ENCODE results near the gene MTAP. TPM values are rescaled to one million over a fixed set of nuclear protein-coding genes. Genes with fewer than 3 reads are reported as not detected.

MTAP gene
- polyA plus RNA-seq, 12 donors: 21.2 to 55.2 (median 28.1) TPM; not detected in 1

DNA sequence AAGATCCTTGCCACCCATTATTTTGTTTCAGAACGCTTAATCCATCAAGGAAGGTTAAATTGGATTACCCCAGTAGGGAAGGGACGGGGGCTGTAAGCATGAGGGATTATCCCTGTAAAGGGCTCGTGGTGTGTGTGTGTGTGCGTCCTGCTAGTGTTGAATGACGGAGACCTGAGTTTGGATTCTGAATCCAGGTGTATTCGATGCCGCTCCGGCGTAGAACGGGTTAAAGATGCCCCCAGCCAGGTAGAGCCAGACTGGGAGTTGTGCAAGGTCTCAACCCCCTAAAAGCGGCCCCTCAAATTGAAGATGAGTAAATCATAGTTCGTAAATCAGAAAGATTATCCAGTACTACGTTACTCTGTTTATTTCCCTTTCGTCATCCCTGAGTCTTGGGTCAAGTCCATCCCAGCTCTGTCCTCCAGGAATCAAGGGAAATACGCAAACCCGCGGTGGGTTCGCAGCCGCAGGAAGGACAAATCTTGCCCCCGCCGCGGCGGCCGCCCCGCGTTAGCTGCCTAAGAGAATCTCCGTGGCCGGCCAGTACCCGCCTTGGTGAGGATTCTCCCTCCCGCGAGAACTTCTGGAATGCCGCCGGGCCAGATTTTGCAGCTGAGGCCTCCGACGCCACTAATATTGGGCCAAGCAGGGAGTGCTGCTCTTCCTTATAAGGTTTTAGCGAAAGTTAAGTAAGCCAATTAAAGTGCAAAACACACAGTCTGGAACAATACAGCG lies 586 bp upstream of the MTAP start:
- peak; percentile 87 for DNase-seq

DNA sequence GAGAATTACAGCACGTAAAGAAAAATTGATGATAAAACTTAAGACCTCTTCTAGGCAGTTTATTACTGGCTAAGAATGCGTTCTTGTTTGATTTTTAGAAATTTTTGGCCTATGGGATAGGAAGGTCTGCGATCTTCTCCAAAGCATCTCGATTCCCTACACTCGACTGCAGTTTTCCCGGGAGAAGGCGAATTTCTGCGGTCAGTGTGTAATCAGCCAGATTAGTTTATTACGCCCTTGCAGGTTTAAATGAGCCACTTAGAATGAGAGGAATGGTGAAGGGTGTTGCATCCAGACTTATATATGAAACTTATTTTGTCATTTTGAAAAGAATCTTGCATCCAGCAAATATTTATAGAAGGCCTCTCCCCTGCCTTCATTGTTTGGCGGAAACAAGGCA lies 1.2 kb downstream of the MTAP start:
- DNase-seq: no peak

DNA sequence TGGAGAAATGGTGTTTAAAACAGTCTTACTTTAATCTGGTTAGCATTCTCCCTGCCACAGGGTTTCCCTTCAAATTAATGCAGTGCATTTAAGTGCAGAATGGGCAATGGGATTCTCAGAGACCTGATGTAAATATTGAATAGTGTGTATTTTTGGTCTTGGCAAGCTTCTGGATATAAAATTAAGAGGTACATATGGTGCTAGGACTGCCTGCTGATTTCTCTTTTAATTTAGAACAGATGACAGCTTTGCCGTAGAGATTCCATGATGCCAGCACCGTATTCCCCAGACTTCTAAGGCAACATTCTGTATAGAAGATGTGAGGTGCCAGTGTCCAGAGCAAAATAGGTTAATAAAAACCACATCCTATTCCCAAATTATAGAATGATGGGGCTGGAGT lies 1.9 kb downstream of the MTAP start:
- no peak for DNase-seq

DNA sequence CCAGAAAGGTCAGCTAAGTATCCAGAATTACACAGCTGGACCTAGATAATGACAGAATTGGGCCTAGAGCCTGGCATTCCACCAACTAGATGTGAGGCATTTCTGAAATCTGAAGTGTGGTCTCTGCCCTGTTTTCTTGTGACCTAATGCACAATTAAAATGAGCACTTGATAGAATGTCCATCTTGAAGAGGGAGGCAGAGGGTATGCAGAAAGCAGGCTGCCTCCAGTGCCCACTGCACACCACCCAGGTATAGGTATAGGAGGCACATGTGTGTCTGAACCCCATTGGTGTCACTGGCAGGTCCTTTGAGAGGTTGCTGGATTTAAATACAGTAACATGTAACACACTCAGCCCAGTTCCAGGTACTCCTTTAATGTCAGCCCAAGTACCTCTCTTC lies 2.4 kb downstream of the MTAP start:
- no peak for DNase-seq

DNA sequence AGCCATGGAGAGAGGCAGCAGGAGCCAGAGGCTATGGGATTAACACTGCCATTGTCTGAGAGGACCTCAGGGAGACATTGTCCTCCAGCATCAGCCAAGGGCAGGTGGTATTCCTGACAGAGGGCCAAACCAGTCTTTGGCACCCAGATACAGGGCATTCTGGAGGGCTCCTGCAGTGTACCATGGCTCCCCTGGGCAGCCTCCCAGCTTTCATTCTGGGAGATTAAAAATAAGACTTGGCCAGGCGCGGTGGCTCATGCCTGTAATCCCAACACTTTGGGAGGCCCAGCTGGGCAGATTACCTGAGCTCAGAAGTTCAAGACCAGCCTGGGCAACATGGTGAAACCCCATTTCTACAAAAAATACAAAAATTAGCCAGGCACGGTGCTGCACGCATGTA lies 4.2 kb downstream of the MTAP start:
- no peak for DNase-seq

DNA sequence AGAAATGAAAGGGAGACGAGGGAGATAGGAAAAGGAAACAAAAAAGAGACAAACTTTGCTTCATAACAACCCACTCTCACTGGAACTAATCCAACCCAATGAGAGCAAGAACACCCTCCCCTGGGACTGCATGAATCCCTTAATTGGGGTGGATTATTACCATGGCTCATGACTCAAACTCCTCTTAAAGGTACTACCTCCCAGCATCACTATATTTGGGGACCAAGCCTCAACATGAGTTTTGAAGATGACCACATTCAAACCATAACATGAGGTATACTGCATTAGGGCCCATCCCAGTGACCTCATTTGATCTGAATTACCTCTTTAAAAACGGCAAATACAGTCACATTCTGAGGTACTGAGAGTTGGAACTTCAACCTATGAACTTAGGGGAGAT lies 8.0 kb downstream of the MTAP start:
- no peak for DNase-seq

DNA sequence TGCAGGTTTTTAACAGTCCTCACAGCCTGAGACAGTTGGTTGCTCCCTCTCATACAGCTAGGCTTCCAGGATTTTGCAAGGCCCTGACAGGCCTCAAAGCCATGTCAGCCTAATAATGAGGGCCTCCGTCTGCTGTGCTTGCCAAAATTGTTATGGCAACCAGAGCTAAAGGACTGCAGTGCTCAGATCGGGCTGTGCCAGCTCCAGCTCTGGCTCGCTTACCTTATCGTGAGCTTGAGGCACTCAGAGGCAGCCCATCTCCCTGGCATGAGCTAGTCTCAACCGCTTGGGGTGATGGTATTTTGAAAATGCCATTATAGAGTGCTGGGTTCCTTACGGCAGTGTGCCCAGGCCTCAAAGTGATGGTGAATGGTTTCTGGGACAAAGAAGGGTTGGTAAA lies 8.4 kb downstream of the MTAP start:
- no peak for DNase-seq

DNA sequence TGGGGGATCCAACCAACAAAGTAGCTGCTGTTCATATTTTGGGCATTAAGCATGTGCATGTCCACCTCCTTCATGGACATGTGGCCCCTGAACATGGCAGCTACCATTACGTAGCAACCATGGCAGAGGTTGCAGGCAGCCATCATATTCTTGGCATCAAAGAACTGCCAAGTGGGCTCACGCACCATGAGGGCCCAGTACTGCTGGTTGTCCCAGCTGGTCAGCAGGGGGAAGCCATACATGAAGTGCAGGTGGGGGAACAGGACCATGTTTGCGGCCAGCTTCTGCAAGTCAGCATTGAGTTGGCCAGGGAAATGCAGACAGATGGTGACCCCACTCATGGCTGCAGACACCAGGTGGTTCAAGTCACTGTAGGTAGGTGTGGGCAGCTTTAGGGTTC lies 9.5 kb downstream of the MTAP start:
- DNase-seq: no peak

DNA sequence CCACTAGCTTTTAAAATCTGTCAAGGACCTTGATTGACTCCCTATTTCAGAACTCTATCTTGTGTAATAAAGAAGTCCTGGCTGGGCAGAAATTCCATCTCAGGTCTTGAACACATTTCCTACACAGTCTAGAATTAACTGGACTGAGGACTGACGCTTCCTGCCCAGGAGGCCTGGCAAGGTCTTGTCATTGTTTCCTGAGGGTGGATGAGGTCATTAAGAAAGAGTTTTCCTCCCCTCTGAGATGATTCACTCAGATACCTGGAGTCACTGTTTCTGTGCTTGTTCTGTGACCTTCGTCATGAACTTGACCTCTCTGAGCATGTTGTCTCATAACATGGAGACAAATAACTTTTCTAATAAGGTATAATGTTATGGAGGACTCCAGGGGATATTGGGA lies 10.0 kb downstream of the MTAP start:
- DNase-seq: no peak

DNA sequence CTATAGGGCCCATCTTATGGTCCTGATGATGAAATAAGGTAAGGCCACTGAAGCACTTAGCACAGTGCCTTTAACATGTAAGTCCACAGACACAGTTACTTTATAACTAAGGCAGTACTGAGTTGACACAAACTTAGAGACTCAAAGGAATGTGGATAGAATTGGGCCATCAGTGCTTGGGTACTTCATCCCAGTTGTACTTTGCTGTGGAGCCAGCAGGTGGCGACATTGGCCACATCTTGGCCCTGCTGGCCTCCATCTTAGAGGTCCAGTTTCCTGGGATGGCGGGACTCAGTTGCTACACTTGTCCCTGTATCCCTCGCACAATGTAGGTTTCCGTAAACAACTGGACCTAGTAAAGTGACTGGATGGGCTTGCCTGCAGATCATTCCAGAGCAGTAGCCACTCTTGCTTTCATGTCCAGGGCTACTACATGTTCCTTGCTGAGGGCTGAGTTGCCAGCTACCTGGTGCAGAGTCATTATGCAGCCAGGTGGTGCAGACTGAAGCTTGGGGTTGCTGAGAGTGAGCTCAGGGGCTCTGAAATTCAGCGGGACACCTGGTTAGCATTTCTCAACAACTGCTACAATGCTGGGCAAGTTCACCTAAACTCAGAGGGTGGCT lies 10.6 kb downstream of the MTAP start:
- peak; percentile 32 for DNase-seq

DNA sequence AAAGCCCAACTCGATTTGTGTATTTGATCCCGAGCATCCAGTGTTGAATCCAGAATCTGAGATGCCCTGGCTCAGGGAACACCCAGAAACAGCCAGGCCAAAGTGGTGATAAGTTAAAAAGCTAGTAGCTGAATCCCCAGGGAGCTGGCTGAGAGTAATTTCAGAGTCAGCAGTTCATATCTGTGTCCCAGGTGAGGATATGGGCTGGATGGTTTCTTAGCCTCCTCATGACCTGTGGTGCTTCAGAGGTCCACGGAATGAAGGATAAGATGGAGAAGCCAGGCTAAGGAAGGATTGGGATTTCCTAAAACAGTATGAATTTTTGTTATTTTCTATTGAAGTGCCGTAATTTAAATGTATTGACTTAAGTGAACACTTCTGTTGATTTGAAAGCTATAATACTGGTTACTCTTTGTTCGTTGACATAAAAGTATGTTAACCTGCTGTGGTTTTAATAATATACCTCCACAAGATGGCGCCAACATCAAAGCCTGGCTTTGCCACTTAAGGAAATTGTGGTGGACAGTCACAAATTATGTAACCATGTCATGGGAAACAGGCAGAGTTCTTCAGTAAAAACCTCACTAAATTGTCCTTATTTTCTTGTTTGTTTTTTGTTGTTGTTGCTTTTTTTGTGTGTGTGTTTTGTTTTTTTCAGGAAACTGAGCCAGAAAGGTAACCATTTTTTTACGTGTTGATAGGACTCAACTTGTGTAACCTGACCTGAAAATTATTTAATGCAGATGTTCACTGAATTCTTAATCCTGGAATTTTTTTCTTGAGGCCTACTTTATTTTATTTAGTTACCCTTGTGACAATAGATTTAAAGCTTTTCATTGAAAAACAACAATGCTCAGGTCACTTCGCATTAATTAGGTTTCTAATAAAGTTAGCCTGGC lies 11.4 kb downstream of the MTAP start:
- peak; percentile 69 for DNase-seq

DNA sequence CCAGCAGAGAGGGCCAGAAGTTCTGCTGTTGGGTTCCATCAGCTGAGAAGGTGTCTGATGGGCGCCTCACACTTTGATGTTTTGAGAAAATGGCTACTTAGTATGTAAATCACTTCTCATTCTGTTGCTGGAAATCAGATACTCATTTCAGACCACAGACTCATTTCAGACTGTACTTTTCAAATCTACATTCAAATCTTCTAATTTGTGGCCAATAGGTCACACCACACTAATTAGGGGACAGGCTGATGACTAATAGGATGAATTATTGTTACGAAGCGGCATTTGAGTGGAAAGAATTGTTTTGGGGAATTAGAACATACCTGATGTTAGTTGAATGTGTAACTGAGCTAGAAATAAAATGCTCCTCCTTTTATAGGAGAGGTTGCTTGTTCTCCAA lies 13.2 kb downstream of the MTAP start:
- DNase-seq: no peak

DNA sequence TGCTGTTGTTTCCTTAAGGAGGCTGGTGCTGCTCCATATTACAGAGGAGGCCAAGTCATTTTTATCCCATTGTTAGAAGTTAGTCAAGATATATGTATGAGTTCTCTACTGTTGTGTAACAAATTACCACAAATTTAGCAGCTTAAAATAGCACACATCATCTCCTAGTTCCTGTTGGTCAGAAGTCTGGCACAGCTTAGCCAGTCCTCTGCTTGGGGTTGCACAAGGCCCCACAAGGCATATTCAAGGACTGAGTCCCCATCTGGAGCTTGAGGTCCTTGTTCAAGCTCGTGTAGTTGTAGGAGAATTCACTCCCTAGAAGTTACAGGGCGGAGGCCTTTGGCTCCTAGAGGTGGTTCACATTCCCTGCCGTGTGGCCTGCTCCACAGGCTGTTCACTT lies 14.7 kb downstream of the MTAP start:
- DNase-seq: no peak

DNA sequence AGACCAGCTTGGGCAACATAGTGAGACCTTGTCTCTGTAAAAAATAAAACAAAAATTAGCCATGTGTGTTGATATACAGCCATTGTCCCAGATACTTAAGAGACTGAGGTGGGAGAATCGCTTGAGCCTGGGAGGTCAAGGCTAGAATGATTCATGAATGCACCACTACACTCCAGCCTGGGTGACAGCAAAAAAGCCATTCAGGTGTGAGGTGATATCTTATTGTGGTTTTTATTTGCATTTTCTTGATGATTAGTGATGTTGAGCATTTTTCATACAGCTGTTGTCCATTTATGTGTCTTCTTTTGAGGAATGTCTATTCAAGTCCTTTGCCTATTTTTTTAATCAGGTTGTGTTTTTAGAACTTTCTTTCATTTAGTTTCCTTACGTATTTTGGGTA lies 23.2 kb downstream of the MTAP start:
- DNase-seq: no peak

DNA sequence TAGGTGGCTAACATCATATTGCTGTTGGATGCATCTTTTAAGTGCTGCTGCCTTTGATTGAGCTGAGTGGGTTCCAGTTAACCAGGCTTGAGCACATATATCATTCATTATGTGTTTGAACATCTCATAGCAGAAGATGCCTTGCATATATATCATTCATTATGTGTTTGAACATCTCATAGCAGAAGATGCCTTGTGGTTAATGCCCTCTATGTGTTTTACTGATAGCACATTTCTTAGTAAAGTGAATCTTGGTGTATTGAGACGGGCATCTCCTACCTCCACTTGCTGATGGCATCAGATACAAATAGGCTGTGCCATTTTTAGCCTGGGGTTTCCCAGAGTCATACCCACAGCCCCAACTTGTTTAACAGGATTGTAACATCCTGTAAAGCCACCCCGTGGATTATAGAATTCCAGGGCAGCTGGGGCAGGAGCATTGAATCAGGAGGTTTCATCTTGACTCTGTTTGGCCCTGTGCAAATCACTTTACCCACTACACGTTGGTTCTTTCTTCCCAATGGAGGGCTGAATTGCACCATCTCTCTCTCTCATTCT lies 26.5 kb downstream of the MTAP start:
- DNase-seq: no peak

DNA sequence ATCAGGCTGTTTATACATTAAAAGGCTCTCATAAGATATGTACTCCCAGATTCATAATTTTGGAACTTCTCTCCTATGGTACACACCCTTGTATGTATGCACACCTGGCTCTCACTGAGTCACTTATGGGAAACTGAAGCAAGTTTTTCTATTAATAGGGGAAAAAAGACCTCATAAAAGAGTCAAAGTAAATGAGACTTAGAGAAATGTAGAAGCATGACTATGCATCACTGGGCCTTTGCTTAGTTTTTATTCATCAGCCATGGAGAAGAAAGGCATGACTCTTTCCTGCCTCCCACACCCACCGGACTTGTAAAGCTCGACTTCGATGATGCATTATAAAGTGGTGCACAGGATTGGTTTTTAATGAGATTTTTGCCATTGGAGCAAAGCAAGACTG lies 28.2 kb downstream of the MTAP start:
- no peak for DNase-seq

DNA sequence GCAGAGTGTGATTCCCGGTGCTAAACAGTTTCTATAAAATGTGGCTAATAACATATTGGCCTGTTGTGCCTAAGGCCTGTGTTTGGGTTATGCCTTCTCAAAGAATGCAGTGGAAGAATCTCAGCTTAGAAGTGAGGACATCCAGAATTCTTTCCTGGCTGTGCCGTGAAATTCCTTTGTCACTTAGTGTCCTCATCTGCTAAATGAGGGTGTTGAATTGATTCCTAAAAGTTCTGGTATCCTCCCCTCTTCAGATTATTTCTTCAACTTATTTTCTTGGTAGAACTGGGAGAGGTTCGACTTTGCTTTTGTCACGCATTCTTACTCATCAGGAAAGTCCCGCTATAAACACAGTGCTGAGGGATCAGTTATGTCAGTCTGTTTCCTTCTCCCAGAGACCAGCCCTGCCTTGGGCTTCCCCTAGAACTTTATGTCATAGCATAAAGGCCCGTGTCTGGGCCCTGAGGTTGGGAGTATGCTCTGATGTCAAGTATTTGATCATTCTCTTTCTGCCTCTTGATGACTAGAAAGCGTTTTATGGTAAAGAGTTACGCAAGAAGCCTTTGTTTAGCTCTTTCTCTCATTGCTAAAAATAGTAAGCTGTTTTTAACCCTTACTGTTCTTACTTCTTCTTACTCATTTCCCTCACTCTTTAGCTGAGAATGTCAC lies 29.5 kb downstream of the MTAP start:
- no peak for DNase-seq

DNA sequence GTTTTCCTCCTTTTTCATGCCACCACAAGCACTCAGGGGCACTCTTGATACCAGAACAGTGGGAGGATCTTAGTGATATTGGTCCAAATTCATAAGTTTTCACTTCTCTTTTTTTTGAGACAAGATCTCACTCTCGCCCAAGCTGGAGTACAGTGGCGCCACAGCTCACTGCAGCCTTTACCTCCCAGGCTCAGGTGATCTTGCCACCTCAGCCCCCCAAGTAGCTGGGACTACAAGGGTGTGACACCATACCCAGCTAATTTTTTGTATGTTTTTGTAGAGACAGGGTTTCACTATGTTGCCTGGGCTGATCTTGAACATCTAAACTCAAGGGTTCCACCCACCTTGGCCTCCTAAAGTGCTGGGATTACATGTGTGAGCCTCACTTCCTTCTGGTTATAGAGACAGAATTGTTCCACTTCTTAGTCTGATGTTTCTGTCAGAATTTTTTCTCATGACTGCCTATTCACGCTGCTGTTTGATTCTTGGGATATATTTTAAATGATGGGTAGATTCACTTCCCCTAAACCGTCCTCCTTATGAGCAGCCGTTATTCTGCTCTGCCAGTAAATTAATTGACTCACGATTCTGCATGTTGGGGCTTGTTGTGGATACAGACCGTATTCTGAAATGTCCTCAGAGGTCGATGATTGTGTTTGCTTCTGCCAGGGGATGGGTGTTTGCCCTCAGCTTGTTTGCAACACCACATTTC lies 30.8 kb downstream of the MTAP start:
- DNase-seq: no peak

DNA sequence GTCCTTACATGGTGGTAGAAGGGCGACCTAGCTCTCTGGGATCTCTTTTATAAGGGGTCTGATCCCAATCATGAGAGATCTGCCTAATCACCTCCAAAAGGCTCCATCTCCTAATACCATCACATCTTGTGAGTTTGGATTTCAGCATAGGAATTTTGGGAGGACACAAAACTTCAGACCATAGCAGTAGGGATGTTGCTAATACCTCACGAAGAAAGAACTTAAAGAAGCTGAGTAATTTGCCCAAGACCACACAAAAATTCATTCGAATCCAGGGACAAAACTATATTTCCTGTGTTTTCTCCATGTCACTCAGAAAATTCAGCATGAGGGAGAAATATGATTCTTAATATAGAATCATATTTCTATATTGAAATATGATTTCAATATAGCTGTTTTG lies 32.7 kb downstream of the MTAP start:
- no peak for DNase-seq

DNA sequence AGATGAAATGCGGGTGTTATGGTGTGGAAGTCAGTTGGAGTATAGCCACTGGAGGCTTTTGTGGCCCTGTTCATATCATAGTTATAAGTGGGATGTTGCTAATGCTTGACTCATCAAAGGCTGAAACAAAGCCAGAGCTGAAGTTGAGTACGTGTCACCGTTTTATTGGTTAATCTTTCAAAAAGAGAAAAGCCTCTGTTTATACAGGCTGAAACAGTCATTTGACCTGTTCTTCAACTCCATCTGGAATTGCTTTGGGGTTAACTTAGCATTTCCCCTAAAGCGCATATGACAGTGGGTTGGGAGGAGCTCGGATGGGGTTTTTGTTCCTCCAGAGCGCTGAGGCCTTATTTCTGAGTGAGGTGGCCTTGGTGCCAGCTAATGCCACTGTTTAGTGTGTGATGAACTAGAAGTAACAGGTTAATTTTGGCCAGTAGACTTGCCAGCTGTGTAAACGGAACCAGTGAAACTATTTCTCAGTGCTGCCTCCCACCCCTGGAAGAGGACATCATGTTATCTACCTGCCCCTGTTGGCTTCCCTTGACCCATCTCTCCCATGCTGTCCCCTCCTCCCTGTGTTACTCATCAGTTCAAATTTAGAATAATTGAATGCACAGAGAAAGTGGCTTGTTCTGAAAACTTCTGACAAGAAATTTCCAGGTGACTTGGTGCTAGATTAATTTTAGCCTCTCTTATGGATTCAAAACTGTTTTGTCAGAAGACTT lies 34.2 kb downstream of the MTAP start:
- no peak for DNase-seq

DNA sequence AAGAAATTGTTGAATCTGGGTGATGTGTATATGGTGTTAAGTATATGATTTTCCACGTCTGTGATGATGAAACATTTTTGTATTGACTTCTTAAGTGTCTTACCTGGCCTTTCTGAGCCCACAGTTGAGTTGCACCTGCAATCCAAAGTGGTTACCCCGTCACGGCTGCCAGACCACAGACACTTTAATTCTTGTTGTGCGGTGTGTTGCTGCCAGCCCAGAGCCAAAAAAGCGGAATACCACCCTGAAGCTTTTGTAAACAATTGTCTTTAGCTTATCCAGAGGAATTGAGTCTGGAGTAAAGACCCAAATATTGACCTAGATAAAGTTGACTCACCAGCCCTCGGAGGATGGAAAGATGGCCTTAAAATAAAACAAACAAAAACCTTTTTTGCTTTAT lies 35.1 kb downstream of the MTAP start:
- no peak for DNase-seq
